K562 (cell line): ENCODE results near the gene LINGO3. TPM values are rescaled to one million over a fixed set of nuclear protein-coding genes. Genes with fewer than 3 reads are reported as not detected.

ENCODE experiments used
- ARID4B ChIP-seq: sonication (generic); formaldehyde crosslinking; IDR thresholded peaks from 2 replicates; pipeline ENCODE4 v1.8.0; 2022; ENCODE audit warnings: mild to moderate bottlenecking, missing genetic modification reagents
- FOXK2 ChIP-seq, 2 experiments: fragments of 450-650 bp; IDR thresholded peaks in 1 of 2; conservative IDR thresholded peaks in 1 of 2; 2 replicates each; pipeline ENCODE4 v1.6.1; 2016; ENCODE audit warnings: low read depth in 2 of 2, mild to moderate bottlenecking in 1 of 2
- KLF10 ChIP-seq: fragments of 250-450 bp; sonication (Bioruptor Pico); IDR thresholded peaks from 2 replicates; pipeline ENCODE4 v1.6.1; 2021; ENCODE audit warnings: matching md5 sums
- MECOM ChIP-seq: fragments of 250-450 bp; sonication (Bioruptor Pico); IDR thresholded peaks from 2 replicates; pipeline ENCODE4 v1.8.0; 2022; ENCODE audit warnings: inconsistent platforms
- NFIX ChIP-seq: fragments of 250-450 bp; sonication (Bioruptor Pico); IDR thresholded peaks from 2 replicates; pipeline ENCODE4 v1.4.0; 2020; ENCODE audit warnings: low read depth, mild to moderate bottlenecking, moderate library complexity
- TAF15 ChIP-seq: fragments of 200-400 bp; formaldehyde crosslinking; IDR thresholded peaks from 2 replicates; pipeline ENCODE4 v1.6.1; 2017; ENCODE audit warnings: mild to moderate bottlenecking, low read depth, low read length, moderate library complexity
- YBX1 ChIP-seq: fragments of 450-650 bp; IDR thresholded peaks from 2 replicates; pipeline ENCODE4 v1.7.1; 2016; ENCODE audit warnings: mild to moderate bottlenecking
- ZBTB5 ChIP-seq: fragments of 450-650 bp; IDR thresholded peaks from 2 replicates; pipeline ENCODE4 v1.6.1; 2017; ENCODE audit warnings: antibody characterized with exemption
- ZKSCAN3 ChIP-seq: fragments of 250-450 bp; sonication (Bioruptor Pico); IDR thresholded peaks from 2 replicates; pipeline ENCODE4 v1.4.0; 2020
- polyA plus RNA-seq, 8 experiments: library from polyadenylated mRNA; depleted of rRNA in 4 of 8; stranded (reverse) in 5 of 8; unstranded in 3 of 8; fragments of >200 nt; fragmentation: Nextera tagmentation in 2 of 8; fragmentation: Illumina TruSeq in 1 of 8; extraction: Ambion mirVana in 2 of 8; extraction: Trizol in 1 of 8; gene quantifications; 2 replicates each; pipeline versions ENCODE4 v1.2.1 to v1.2.3, GENCODE V29; 2011 to 2014; ENCODE audit warnings: inconsistent platforms in 1 of 8, missing spikeins in 1 of 8
- total RNA-seq, 7 experiments: library from RNA; depleted of rRNA in 6 of 7; stranded (reverse); fragments of >200 nt in 6 of 7; fragmentation: Illumina TruSeq in 2 of 7; extraction: Trizol in 2 of 7; gene quantifications; 2 replicates each; pipeline versions ENCODE4 v1.2.1 to v1.2.3, GENCODE V29; 2011 to 2021; ENCODE audit warnings: low replicate concordance in 1 of 7
- TF ChIP-seq, protein P1 (sequence below): fragments of 250-450 bp; sonication (Bioruptor Pico); IDR thresholded peaks from 2 replicates; pipeline ENCODE4 v1.5.0; 2021; ENCODE audit warnings: mild to moderate bottlenecking, moderate library complexity
- TF ChIP-seq, protein P2 (sequence below): fragments of 250-450 bp; sonication (Bioruptor Pico); IDR thresholded peaks from 2 replicates; pipeline ENCODE4 v1.4.0; 2020

Gene LINGO3
- total and polyA plus RNA-seq, 9 of the 15 experiments (the other 6 are each of a cell fraction or from before 2014, with no cell fraction given), result 0.03 to 0.05 (median 0.03) TPM; not detected in 6

DNA sequence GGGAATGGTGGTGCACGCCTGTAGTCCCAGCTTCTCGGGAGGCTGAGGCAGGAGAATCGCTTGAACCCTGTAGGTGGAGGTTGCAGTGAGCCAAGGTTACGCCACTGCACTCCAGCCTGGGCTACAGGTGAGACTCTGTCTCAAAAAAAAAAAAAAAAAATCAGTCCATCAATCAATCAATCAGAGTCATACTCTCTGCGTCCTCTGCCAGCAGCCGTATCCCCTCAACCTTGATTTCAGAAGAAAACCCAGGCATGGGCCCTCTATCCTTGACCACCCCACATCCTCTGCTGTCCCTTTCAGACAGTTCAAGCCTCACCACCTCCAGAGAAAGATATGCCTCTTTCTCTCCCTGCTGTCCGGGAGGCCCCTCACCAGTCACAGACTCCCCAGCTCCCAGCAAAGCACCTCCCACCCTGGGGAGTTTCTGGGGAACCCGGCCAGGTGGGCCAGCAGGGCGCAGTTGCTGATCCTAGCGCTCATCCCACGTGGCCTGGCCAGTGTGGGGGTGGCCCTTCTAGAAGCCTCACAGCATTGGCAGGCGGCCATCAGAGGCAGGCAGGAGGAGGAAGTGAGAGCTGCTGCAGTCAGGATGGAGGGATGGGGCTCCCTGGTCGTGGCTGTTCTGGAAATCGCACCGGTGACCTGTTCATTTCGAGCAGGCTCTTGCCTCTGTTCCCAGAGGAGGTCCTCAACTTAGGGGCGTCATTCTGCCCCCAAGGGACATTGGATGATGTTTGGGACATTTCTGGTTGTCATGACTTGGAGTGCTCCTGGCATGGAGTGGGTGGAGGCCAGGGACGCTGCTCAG, 41.6 kb downstream of the LINGO3 start (continued):
- TF ChIP-seq, protein P1, sequence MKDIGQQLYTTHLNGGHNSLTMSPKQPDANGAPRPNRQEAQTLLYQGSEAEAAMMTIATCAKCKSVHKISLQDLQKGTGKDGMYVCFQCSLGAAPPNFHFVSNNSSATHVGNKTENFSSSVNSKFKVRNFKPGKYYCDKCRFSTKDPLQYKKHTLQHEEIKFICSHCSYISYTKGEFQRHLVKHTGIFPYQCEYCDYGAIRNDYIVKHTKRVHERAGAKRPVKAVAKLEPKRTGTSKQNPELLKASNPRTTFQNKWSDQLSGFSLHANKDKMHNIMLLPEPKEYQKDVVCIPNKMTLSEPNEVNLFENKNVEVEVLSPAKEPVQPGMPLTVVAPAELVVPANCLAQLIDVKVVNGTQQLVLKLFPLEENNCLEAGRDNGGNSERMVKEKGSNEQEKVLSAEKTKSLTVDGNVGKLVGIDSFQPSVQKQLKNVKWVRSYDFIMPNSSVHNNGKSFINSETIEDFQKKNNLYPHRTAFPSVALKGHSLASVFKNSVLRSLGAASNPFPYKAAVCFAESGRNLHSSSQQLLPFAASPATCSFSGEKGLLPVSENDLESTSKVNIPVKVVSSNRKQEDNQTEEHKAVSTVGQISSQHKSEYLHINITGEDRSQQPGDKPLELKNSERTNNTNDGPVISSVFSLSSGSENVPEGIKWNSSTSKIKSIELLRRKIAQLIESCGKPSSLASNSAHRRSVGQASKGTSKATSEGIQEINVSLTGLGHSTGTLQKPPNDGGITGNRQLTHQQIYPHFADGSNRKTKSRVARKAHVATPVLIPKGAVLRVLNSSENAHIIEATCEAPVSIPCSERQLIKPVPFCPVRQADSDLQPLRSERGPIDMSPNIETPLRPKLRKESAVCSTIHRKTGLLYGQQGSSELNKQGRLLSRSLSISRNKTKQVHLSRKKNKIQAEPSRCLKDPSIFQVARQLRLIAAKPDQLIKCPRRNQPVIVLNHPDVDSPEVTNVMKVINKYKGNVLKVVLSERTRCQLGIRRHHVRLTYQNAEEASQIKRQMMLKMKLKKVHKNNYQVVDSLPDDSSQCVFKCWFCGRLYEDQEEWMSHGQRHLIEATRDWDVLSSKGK (CRISPR knock-in tag), result no peak
- TF ChIP-seq KLF10 (CRISPR knock-in tag) (no peak), NFIX (CRISPR knock-in tag) (no peak), MECOM (no peak), ZKSCAN3 (CRISPR knock-in tag) (no peak), YBX1 (no peak), TAF15 (no peak), FOXK2 (conservative IDR thresholded peaks at IDR 0.05 in 1 of 2, IDR thresholded peaks at IDR 0.05 in 1 of 2; ENCODE audit: low read depth in 2 of 2) (no peak), ARID4B (CRISPR knock-in tag) (peak; percentile 37; the same call in 1 of the 2 replicates), ZBTB5 (no peak)
- TF ChIP-seq, protein P2, sequence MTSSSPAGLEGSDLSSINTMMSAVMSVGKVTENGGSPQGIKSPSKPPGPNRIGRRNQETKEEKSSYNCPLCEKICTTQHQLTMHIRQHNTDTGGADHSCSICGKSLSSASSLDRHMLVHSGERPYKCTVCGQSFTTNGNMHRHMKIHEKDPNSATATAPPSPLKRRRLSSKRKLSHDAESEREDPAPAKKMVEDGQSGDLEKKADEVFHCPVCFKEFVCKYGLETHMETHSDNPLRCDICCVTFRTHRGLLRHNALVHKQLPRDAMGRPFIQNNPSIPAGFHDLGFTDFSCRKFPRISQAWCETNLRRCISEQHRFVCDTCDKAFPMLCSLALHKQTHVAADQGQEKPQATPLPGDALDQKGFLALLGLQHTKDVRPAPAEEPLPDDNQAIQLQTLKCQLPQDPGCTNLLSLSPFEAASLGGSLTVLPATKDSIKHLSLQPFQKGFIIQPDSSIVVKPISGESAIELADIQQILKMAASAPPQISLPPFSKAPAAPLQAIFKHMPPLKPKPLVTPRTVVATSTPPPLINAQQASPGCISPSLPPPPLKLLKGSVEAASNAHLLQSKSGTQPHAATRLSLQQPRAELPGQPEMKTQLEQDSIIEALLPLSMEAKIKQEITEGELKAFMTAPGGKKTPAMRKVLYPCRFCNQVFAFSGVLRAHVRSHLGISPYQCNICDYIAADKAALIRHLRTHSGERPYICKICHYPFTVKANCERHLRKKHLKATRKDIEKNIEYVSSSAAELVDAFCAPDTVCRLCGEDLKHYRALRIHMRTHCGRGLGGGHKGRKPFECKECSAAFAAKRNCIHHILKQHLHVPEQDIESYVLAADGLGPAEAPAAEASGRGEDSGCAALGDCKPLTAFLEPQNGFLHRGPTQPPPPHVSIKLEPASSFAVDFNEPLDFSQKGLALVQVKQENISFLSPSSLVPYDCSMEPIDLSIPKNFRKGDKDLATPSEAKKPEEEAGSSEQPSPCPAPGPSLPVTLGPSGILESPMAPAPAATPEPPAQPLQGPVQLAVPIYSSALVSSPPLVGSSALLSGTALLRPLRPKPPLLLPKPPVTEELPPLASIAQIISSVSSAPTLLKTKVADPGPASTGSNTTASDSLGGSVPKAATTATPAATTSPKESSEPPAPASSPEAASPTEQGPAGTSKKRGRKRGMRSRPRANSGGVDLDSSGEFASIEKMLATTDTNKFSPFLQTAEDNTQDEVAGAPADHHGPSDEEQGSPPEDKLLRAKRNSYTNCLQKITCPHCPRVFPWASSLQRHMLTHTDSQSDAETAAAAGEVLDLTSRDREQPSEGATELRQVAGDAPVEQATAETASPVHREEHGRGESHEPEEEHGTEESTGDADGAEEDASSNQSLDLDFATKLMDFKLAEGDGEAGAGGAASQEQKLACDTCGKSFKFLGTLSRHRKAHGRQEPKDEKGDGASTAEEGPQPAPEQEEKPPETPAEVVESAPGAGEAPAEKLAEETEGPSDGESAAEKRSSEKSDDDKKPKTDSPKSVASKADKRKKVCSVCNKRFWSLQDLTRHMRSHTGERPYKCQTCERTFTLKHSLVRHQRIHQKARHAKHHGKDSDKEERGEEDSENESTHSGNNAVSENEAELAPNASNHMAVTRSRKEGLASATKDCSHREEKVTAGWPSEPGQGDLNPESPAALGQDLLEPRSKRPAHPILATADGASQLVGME (CRISPR knock-in tag), result no peak
